SJCRH30 (cell line): ENCODE results near the gene AOC2. TPM values are rescaled to one million over a fixed set of nuclear protein-coding genes. Genes with fewer than 3 reads are reported as not detected.
"Not testable (repeated sequence)": the region's sequence is repeated elsewhere in the genome, so short reads cannot be mapped to it uniquely, and the experiment has no call there.

Experiments
- DNase-seq, 2 experiments: peaks; one replicate each; pipeline ENCODE4 v3.0.0-alpha.2; 2015 to 2020
- H3K27ac ChIP-seq: fragments of 250-450 bp; sonication (Bioruptor Pico); 2 replicates; pipeline ENCODE4 v1.5.1; 2020; ENCODE audit warnings: mild to moderate bottlenecking, moderate library complexity
- H3K27me3 ChIP-seq: fragments of 250-450 bp; sonication (Bioruptor Pico); 2 replicates; pipeline ENCODE4 v1.5.1; 2020; ENCODE audit warnings: mild to moderate bottlenecking, moderate library complexity
- H3K36me3 ChIP-seq: fragments of 250-450 bp; sonication (Bioruptor Pico); 2 replicates; pipeline ENCODE4 v1.5.1; 2020; ENCODE audit warnings: mild to moderate bottlenecking, moderate library complexity
- H3K4me1 ChIP-seq: fragments of 250-450 bp; sonication (Bioruptor Pico); 2 replicates; pipeline ENCODE4 v1.5.1; 2020; ENCODE audit warnings: mild to moderate bottlenecking, moderate library complexity
- H3K4me3 ChIP-seq: fragments of 250-450 bp; sonication (Bioruptor Pico); 2 replicates; pipeline ENCODE4 v1.5.1; 2020; ENCODE audit warnings: mild to moderate bottlenecking, moderate library complexity
- H3K9me3 ChIP-seq: fragments of 250-450 bp; sonication (Bioruptor Pico); replicated peaks from 2 replicates; pipeline ENCODE4 v1.5.1; 2020; ENCODE audit warnings: mild to moderate bottlenecking, moderate library complexity
- total RNA-seq: library from RNA; depleted of rRNA; stranded (reverse); fragments of >200 nt; shearing (Covaris generic); gene quantifications from 2 replicates; pipeline ENCODE4 v1.2.3, GENCODE V29; 2014; rRNA removed

AOC2 gene
- total RNA-seq, 1 experiment from 2014 or later: 1.1 TPM

- no peak for DNase-seq
- no peaks in the 10 kb centered on the region for H3K36me3 ChIP-seq
- H3K4me1 ChIP-seq: no peaks in the 10 kb centered on the region
- H3K27ac ChIP-seq: no peak overlapping the region
- no peak overlapping the region for H3K4me3 ChIP-seq
- H3K27me3 ChIP-seq: peaks cover 9% of the 10 kb centered on the region; the same call in 1 of the 2 replicates
- no peaks in the 10 kb centered on the region for H3K9me3 ChIP-seq
These were observed 50.8 kb downstream of the AOC2 start for GRCh38 chr17:42895185-42895555.

GRCh38 chr17:42898147-42898811 lies 53.9 kb downstream of the AOC2 start:
- Histone ChIP-seq H3K9me3 (no peaks in the 10 kb centered on the region), H3K36me3 (no peaks in the 10 kb centered on the region), H3K4me3 (no peak overlapping the region), H3K4me1 (no peaks in the 10 kb centered on the region), H3K27me3 (peaks cover 7% of the 10 kb centered on the region; the same call in 1 of the 2 replicates), H3K27ac (no peak overlapping the region)
- no peak for DNase-seq

- not testable (repeated sequence) for H3K36me3 ChIP-seq, DNase-seq, H3K4me1 ChIP-seq, H3K27me3 ChIP-seq, H3K4me3 ChIP-seq, H3K27ac ChIP-seq, H3K9me3 ChIP-seq
These were observed 55.6 kb downstream of the AOC2 start for GRCh38 chr17:42899981-42900380.

Other genes with a start within 250 kb of the AOC2 start
- gene RETREG3, start 235.2 kb upstream of the AOC2 start, total RNA-seq: 34.5 and 36.2 TPM in 2 replicates
- gene TUBG1, start 234.9 kb upstream of the AOC2 start, total RNA-seq: 111 and 122 TPM in 2 replicates
- gene TUBG2, start 185.3 kb upstream of the AOC2 start, total RNA-seq: 6.2 and 10.4 TPM in 2 replicates
- gene PLEKHH3, start 167.6 kb upstream of the AOC2 start, total RNA-seq: 10.9 and 13.7 TPM in 2 replicates
- gene CCR10, start 162.7 kb upstream of the AOC2 start, total RNA-seq: 0.99 and 1.0 TPM in 2 replicates
- 4.0 and 5.0 TPM in 2 replicates for gene CNTNAP1, start 162.0 kb upstream of the AOC2 start, total RNA-seq
- 17.3 and 27.0 TPM in 2 replicates for gene EZH1, start 99.5 kb upstream of the AOC2 start, total RNA-seq
- gene RAMP2, start 83.4 kb upstream of the AOC2 start, total RNA-seq: not detected in 2 replicates
- 71.0 and 79.3 TPM in 2 replicates for gene VPS25, start 71.1 kb upstream of the AOC2 start, total RNA-seq
- gene WNK4, start 64.0 kb upstream of the AOC2 start, total RNA-seq: 0.18 and 0.32 TPM in 2 replicates
- gene COA3, start 45.9 kb upstream of the AOC2 start, total RNA-seq: 105 and 107 TPM in 2 replicates
- 0.10 TPM in 2 replicates for gene CNTD1, start 45.7 kb upstream of the AOC2 start, total RNA-seq
- gene BECN1, start 20.3 kb upstream of the AOC2 start, total RNA-seq: 62.1 and 62.9 TPM in 2 replicates
- gene PSME3, start 11.2 kb upstream of the AOC2 start, total RNA-seq: 142 and 145 TPM in 2 replicates
- 0.30 and 0.34 TPM in 2 replicates for gene AOC3, start 6.6 kb downstream of the AOC2 start, total RNA-seq
- gene G6PC1, start 56.2 kb downstream of the AOC2 start, total RNA-seq: not detected in 2 replicates
- gene AARSD1, start 119.9 kb downstream of the AOC2 start, total RNA-seq: 21.9 and 29.4 TPM in 2 replicates
- gene PTGES3L, start 135.5 kb downstream of the AOC2 start, total RNA-seq: 5.5 TPM in 2 replicates
- gene RUNDC1, start 136.0 kb downstream of the AOC2 start, total RNA-seq: 10.8 and 11.9 TPM in 2 replicates
- 3,033 and 3,236 TPM in 2 replicates for gene RPL27, start 153.8 kb downstream of the AOC2 start, total RNA-seq
- 0.33 TPM in 1 of 2 replicates, not detected in the other for gene IFI35, start 162.2 kb downstream of the AOC2 start, total RNA-seq
- gene VAT1, start 177.8 kb downstream of the AOC2 start, total RNA-seq: 32.5 and 34.9 TPM in 2 replicates
- gene RND2, start 180.7 kb downstream of the AOC2 start, total RNA-seq: 0.68 and 0.79 TPM in 2 replicates